Fibroblast of lung (primary cell): ENCODE measurements around the gene HNRNPLL. TPM values are rescaled to one million over a fixed set of nuclear protein-coding genes. Genes with fewer than 3 reads are reported as not detected.

Experiments
- DNase-seq, 2 donors: peaks; one replicate each; pipeline versions ENCODE4 v3.0.0 to v3.0.0-alpha.2; 2010; ENCODE audit warnings: low read depth in 2 of 2
- H2AFZ ChIP-seq: 2 replicates; pipeline ENCODE4 v1.5.1; 2012; ENCODE audit warnings: low read length, control low read depth, inconsistent platforms
- H3K27ac ChIP-seq: 2 replicates; pipeline ENCODE4 v1.5.1; 2011; ENCODE audit warnings: low read length, control low read depth; ENCODE audit not compliant: insufficient read depth
- H3K27me3 ChIP-seq: 2 replicates; pipeline ENCODE4 v1.5.1; 2011; ENCODE audit warnings: mild to moderate bottlenecking, low read length; ENCODE audit not compliant: control insufficient read depth, insufficient read depth
- H3K36me3 ChIP-seq: 2 replicates; pipeline ENCODE4 v1.5.1; 2011; ENCODE audit warnings: low read length; ENCODE audit not compliant: control insufficient read depth, insufficient read depth
- H3K4me1 ChIP-seq: 2 replicates; pipeline ENCODE4 v1.5.1; 2011; ENCODE audit warnings: low read length; ENCODE audit not compliant: control insufficient read depth, insufficient read depth; ENCODE audit errors: extremely low read depth
- H3K4me2 ChIP-seq: 2 replicates; pipeline ENCODE4 v1.5.1; 2011; ENCODE audit warnings: low read length, control low read depth; ENCODE audit not compliant: insufficient read depth; ENCODE audit errors: extremely low read depth
- H3K4me3 ChIP-seq, 4 experiments: fragments of 200-600 bp in 1 of 4; sonication (generic) in 1 of 4; replicated peaks in 1 of 4; 2 replicates each; pipeline ENCODE4 v1.5.1; 2011 to 2016; ENCODE audit warnings: low read length in 4 of 4, low read depth in 3 of 4, mild to moderate bottlenecking in 3 of 4, control low read depth in 2 of 4, inconsistent platforms in 1 of 4, mixed read lengths in 1 of 4; ENCODE audit not compliant: insufficient read depth in 1 of 4; ENCODE audit errors: control extremely low read depth in 1 of 4
- H3K79me2 ChIP-seq: 2 replicates; pipeline ENCODE4 v1.5.1; 2012; ENCODE audit warnings: mild to moderate bottlenecking, low read length, inconsistent platforms; ENCODE audit not compliant: control insufficient read depth, insufficient read depth
- H3K9ac ChIP-seq: 2 replicates; pipeline ENCODE4 v1.5.1; 2011; ENCODE audit warnings: mild to moderate bottlenecking, low read length, control low read depth; ENCODE audit not compliant: insufficient read depth
- H3K9me3 ChIP-seq: 2 replicates; pipeline ENCODE4 v1.5.1; 2012; ENCODE audit warnings: low read depth, low read length; ENCODE audit not compliant: control insufficient read depth, insufficient read depth
- H4K20me1 ChIP-seq: 2 replicates; pipeline ENCODE4 v1.5.1; 2011; ENCODE audit warnings: low read length; ENCODE audit not compliant: control insufficient read depth, insufficient read depth; ENCODE audit errors: extremely low read depth
- EZH2 ChIP-seq: IDR thresholded peaks from 2 replicates; pipeline ENCODE4 v1.5.1; 2012; ENCODE audit warnings: low read length, control low read depth, mild to moderate bottlenecking; ENCODE audit errors: missing control alignments
- polyA minus RNA-seq: library from RNA; depleted of rRNA, polyadenylated mRNA; stranded (reverse); fragments of >200 nt; gene quantifications from 2 replicates; pipeline ENCODE4 v1.2.3, GENCODE V29; 2011; ENCODE audit warnings: low replicate concordance
- polyA plus RNA-seq, 2 donors: library from polyadenylated mRNA; depleted of rRNA in 1 of 2; stranded (reverse) in 1 of 2; unstranded in 1 of 2; fragments of >200 nt; gene quantifications; 2 replicates each; pipeline ENCODE4 v1.2.1, GENCODE V29; 2011 to 2012; ENCODE audit warnings: missing spikeins in 1 of 2
- total RNA-seq: library from RNA; depleted of rRNA; stranded (reverse); fragments of >200 nt; gene quantifications from 2 replicates; pipeline ENCODE4 v1.2.1, GENCODE V29; 2014
- TF ChIP-seq, protein P1 (sequence below), 2 donors: IDR thresholded peaks in 1 of 2; conservative IDR thresholded peaks in 1 of 2; 1 replicate in 1 of 2; 2 replicates in 1 of 2; pipeline ENCODE4 v1.5.1; 2011 to 2012; ENCODE audit warnings: low read length in 2 of 2, control low read depth in 1 of 2, inconsistent platforms in 1 of 2, low read depth in 1 of 2, mild to moderate bottlenecking in 1 of 2

The HNRNPLL gene
- 48.3 and 51.4 TPM in 2 replicates for total RNA-seq
- polyA plus RNA-seq: 33.0 and 36.4 TPM in 2 replicates
- polyA plus RNA-seq (2012): 39.9 and 42.8 TPM in 2 replicates
- 2.6 and 7.5 TPM in 2 replicates for polyA minus RNA-seq

DNA sequence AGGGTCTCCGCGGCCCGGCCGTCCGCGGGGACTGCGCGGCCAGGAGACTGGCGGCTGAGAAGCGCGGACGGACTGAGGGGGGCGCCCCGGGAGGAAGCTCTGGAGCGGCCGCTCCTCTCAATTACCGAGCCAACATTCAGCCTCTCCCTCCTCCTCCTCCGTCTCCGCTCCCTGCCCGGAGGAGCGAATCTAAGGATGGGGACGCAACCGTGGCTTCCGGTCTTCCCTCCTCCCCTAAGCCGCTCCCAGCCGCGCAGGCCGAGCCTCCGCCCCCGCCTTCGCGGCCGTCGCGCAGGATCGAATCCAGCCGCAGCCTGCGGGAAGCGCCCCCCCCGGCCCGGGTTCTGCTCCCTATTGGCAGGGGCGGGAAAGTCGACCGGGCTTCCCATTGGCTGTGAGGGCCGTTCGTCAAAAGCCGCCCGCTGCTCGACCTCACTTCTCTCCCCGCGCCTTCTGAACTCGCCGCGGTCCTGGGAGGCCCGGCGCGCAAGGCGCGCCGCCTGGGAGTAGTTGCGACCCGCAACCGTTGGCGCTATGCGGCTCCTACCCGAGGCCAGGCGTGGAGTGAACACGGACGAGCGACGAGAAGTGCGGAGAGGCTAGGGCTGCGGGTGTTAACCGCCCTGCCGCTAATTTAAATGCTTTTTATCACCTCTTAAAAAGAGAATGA is at the start of gene HNRNPLL:
Gene HNRNPLL (minus strand): TSS at position 197 of the 670 bp plus-strand sequence. CDS start 302 bp downstream, outside the sequence.
- H3K27me3 ChIP-seq: no peaks in the 10 kb centered on the region

DNA sequence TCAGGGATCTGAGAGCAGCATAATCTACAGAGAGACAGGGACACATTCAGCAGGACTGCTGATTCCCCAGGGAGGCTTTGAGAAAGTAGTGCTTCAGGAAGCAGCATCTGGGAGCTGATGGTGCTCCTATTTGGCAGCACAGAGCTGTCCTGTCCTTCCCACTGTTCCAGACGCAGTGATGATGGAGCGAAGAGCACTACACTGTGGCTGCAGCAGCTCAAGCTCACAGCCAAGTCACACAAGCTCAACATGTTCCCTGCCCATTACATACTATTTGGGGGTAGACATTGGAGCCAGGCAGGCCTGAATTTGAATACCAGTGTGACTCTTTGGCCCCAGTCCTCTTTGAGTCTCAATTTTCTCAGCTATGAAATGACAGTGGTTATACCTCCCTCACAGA is 48.0 kb upstream of the HNRNPLL start:
- Histone ChIP-seq H4K20me1 (no peaks in the 10 kb centered on the region), H3K4me1 (no peaks in the 10 kb centered on the region), H3K27ac (no peak overlapping the region), H3K4me2 (no peak overlapping the region), H3K79me2 (no peaks in the 10 kb centered on the region), H3K36me3 (no peaks in the 10 kb centered on the region), H3K9ac (no peak overlapping the region), H3K27me3 (peaks cover 8% of the 10 kb centered on the region), H3K4me3 (no peak overlapping the region), H2AFZ (no peak overlapping the region), H3K9me3 (no peaks in the 10 kb centered on the region)
- TF ChIP-seq, protein P1, sequence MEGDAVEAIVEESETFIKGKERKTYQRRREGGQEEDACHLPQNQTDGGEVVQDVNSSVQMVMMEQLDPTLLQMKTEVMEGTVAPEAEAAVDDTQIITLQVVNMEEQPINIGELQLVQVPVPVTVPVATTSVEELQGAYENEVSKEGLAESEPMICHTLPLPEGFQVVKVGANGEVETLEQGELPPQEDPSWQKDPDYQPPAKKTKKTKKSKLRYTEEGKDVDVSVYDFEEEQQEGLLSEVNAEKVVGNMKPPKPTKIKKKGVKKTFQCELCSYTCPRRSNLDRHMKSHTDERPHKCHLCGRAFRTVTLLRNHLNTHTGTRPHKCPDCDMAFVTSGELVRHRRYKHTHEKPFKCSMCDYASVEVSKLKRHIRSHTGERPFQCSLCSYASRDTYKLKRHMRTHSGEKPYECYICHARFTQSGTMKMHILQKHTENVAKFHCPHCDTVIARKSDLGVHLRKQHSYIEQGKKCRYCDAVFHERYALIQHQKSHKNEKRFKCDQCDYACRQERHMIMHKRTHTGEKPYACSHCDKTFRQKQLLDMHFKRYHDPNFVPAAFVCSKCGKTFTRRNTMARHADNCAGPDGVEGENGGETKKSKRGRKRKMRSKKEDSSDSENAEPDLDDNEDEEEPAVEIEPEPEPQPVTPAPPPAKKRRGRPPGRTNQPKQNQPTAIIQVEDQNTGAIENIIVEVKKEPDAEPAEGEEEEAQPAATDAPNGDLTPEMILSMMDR (conservative IDR thresholded peaks at IDR 0.05 in 1 of 2, IDR thresholded peaks at IDR 0.05 in 1 of 2; ENCODE audit: low read depth in 1 of 2, low read length in 2 of 2): no peak
- no peak for TF ChIP-seq EZH2
- no peak for DNase-seq

More for the DNA sequence above, at the start of gene HNRNPLL:
- H3K27ac ChIP-seq: peak within 1 kb of the TSS; percentile 95
- no peaks in the 10 kb centered on the region for H3K36me3 ChIP-seq
- peak within 1 kb of the TSS; percentile 96 for H3K9ac ChIP-seq
- H4K20me1 ChIP-seq: no peaks in the 10 kb centered on the region
- peaks cover 16% of the 10 kb centered on the region for H3K4me1 ChIP-seq
- H2AFZ ChIP-seq: peak within 1 kb of the TSS; percentile 92
- peak within 1 kb of the TSS; percentile 100 for H3K4me2 ChIP-seq
- no peak for TF ChIP-seq EZH2
- TF ChIP-seq, protein P1 (conservative IDR thresholded peaks at IDR 0.05 in 1 of 2, IDR thresholded peaks at IDR 0.05 in 1 of 2; ENCODE audit: low read depth in 1 of 2, low read length in 2 of 2): no peak
- peaks cover 46% of the 10 kb centered on the region for H3K79me2 ChIP-seq
- no peaks in the 10 kb centered on the region for H3K9me3 ChIP-seq
- DNase-seq: peak; percentile 97 to 98
- H3K4me3 ChIP-seq: peak within 1 kb of the TSS; percentile 81 to 88 (median 88)

DNA sequence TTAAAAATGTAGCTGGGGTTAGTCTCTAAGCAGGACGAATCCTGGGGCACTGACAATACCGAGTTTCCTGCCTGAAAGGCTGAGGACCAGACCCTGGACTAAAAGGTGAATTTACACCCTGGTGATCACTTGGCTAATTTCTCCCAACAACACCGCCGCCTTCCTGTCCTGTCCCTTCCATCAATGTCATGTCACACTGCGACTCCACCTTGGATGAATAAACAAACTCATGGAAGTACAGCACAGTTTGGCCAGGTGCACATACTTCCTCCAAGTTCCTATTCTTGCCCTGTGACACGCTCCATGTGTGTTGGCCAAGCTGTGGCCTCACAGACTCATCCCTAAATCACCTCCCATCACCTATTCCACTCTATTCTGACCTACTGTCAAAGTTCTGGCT is 47.3 kb upstream of the HNRNPLL start:
- H3K9me3 ChIP-seq: no peaks in the 10 kb centered on the region
- no peak for DNase-seq
- no peak for TF ChIP-seq EZH2
- TF ChIP-seq, protein P1 (conservative IDR thresholded peaks at IDR 0.05 in 1 of 2, IDR thresholded peaks at IDR 0.05 in 1 of 2; ENCODE audit: low read depth in 1 of 2, low read length in 2 of 2): no peak
- H2AFZ ChIP-seq: no peak overlapping the region
- no peaks in the 10 kb centered on the region for H3K79me2 ChIP-seq
- no peak overlapping the region for H3K4me3 ChIP-seq
- peaks cover 8% of the 10 kb centered on the region for H3K27me3 ChIP-seq
- no peak overlapping the region for H3K27ac ChIP-seq
- no peaks in the 10 kb centered on the region for H3K36me3 ChIP-seq
- no peaks in the 10 kb centered on the region for H3K4me1 ChIP-seq
- H3K9ac ChIP-seq: no peak overlapping the region
- no peaks in the 10 kb centered on the region for H4K20me1 ChIP-seq
- no peak overlapping the region for H3K4me2 ChIP-seq
